HG03521 (cell line): ENCODE measurements around the gene LENEP.

Experiments used
- ATAC-seq: cut with Tn5 transposase; IDR thresholded peaks from one replicate; pipeline ENCODE4 v1.9.1; 2021; ENCODE audit warnings: mild to moderate bottlenecking, moderate library complexity; ENCODE audit not compliant: unreplicated experiment

The LENEP gene

GRCh38 chr1:155026154-155026553, 32.8 kb downstream of the LENEP start:
- no peak for ATAC-seq

- no peak for ATAC-seq
Measured at GRCh38 chr1:155026588-155026987, 33.2 kb downstream of the LENEP start.

GRCh38 chr1:155029513-155030242, 36.3 kb downstream of the LENEP start:
- no peak for ATAC-seq

- ATAC-seq = no peak
Measured at GRCh38 chr1:155030243-155030795, 36.9 kb downstream of the LENEP start.

GRCh38 chr1:155030899-155031298, 37.5 kb downstream of the LENEP start:
- no peak for ATAC-seq

- ATAC-seq = no peak
Measured at GRCh38 chr1:155032886-155033285, 39.5 kb downstream of the LENEP start.

- ATAC-seq = no peak
Measured at GRCh38 chr1:155033524-155033923, 40.1 kb downstream of the LENEP start, which contains the start of the genes DCST1 and DCST2. DCST1 (plus strand) TSS chr1:155033824; CDS start chr1:155034037, 213 bp downstream. DCST2 (minus strand) TSS chr1:155033781; CDS start chr1:155033701, 80 bp downstream.

- ATAC-seq = no peak
Measured at GRCh38 chr1:155034318-155035208, 41.2 kb downstream of the LENEP start.

GRCh38 chr1:155035936-155036335, 42.5 kb downstream of the LENEP start:
- ATAC-seq = no peak

GRCh38 chr1:155037043-155037442, 43.7 kb downstream of the LENEP start:
- ATAC-seq = no peak

GRCh38 chr1:155037851-155038441, 44.6 kb downstream of the LENEP start:
- no peak for ATAC-seq

- ATAC-seq = no peak
Measured at GRCh38 chr1:155038602-155039307, 45.4 kb downstream of the LENEP start.

GRCh38 chr1:155039308-155039669, 45.9 kb downstream of the LENEP start:
- no peak for ATAC-seq

- no peak for ATAC-seq
Measured at GRCh38 chr1:155040358-155041093, 47.1 kb downstream of the LENEP start.

- ATAC-seq = no peak
Measured at GRCh38 chr1:155042789-155043188, 49.4 kb downstream of the LENEP start.

- no peak for ATAC-seq
Measured at GRCh38 chr1:155043301-155043702, 49.9 kb downstream of the LENEP start.

GRCh38 chr1:155043793-155044192, 50.4 kb downstream of the LENEP start:
- no peak for ATAC-seq
